AG04449 (cell line): ENCODE data around the gene TMEM82.

Experiments
- CTCF ChIA-PET: fragments of 350-600 bp; formaldehyde crosslinking; extraction: SDS; loops from one replicate; lab custom pipeline; 2021; ENCODE audit warnings: antibody characterized with exemption; lab: Yijun Ruan, JAX
- POLR2A ChIA-PET: fragments of 400-600, 350-600 bp; formaldehyde crosslinking; extraction: SDS; loops from one replicate; lab custom pipeline; 2020; ENCODE audit warnings: antibody characterized with exemption, inconsistent platforms; lab: Yijun Ruan, JAX
- DNase-seq: peaks from one replicate; pipeline ENCODE4 v3.0.0-alpha.2; 2010; ENCODE audit warnings: low read depth, low spot score
- H3K4me3 ChIP-seq: 2 replicates; pipeline ENCODE4 v1.5.1; 2011; ENCODE audit warnings: low read depth, mild to moderate bottlenecking, control low read depth, low read length
- CTCF ChIP-seq: IDR thresholded peaks from one replicate; pipeline ENCODE4 v1.5.1; 2011; ENCODE audit warnings: mild to moderate bottlenecking, moderate library complexity, low read length, control low read depth, inconsistent platforms; ENCODE audit not compliant: insufficient read depth; ENCODE audit errors: missing control alignments

The TMEM82 gene

GRCh38 chr1:15755021-15755645, 12.8 kb downstream of the TMEM82 start:
- TF ChIP-seq CTCF: no peak
- no peak overlapping the region for H3K4me3 ChIP-seq
- DNase-seq: no peak
- ChIA-PET CTCF (interaction anchor here (1.8 to 3.0 kb wide), 2 partner anchors 14 to 37 kb away, joined by 5 to 11 read pairs; no protein-coding TSS in a partner anchor), POLR2A (interaction anchor here (0.5 kb wide), 1 partner anchor 60 kb away, joined by 3 read pairs; no protein-coding TSS in a partner anchor)

- TF ChIP-seq CTCF: no peak
- ChIA-PET POLR2A (interaction anchor here (0.5 kb wide), 1 partner anchor 60 kb away, joined by 3 read pairs; no protein-coding TSS in a partner anchor), CTCF (interaction anchor here (1.8 to 3.0 kb wide), 2 partner anchors 14 to 37 kb away, joined by 5 to 11 read pairs; no protein-coding TSS in a partner anchor)
- no peak overlapping the region for H3K4me3 ChIP-seq
- no peak for DNase-seq
These were observed 13.3 kb downstream of the TMEM82 start for GRCh38 chr1:15755646-15756040.

- ChIA-PET POLR2A (interaction anchor here (0.6 kb wide), 1 partner anchor 18 kb away, joined by 3 read pairs; no protein-coding TSS in a partner anchor), CTCF (interaction anchor here (1.0 to 3.0 kb wide), 3 partner anchors 15 to 36 kb away, joined by 3 to 11 read pairs (median 5); no protein-coding TSS in a partner anchor)
- no peak for DNase-seq
- H3K4me3 ChIP-seq: no peak overlapping the region
- TF ChIP-seq CTCF: no peak
These were observed 14.1 kb downstream of the TMEM82 start for GRCh38 chr1:15756143-15757015.

GRCh38 chr1:15757016-15757543, 14.8 kb downstream of the TMEM82 start:
- no peak for TF ChIP-seq CTCF
- ChIA-PET CTCF (interaction anchor here (1.0 to 1.8 kb wide), 2 partner anchors 16 to 35 kb away, joined by 3 to 5 read pairs; no protein-coding TSS in a partner anchor), POLR2A (interaction anchor here (0.6 to 1.3 kb wide), 2 partner anchors 19 to 154 kb away, joined by 3 read pairs; no protein-coding TSS in a partner anchor)
- no peak for DNase-seq
- H3K4me3 ChIP-seq: peak overlapping the region; percentile 82; the same call in 1 of the 2 replicates

- H3K4me3 ChIP-seq: peak overlapping the region; percentile 82
- no peak for TF ChIP-seq CTCF
- ChIA-PET POLR2A (interaction anchor here (0.6 to 1.3 kb wide), 2 partner anchors 19 to 154 kb away, joined by 3 read pairs; no protein-coding TSS in a partner anchor), CTCF (interaction anchor here (1.0 kb wide), 1 partner anchor 17 kb away, joined by 3 read pairs; no protein-coding TSS in a partner anchor)
- DNase-seq: no peak
These were observed 15.5 kb downstream of the TMEM82 start for GRCh38 chr1:15757575-15758342.
